Fibroblast of the aortic adventitia (primary cell): ENCODE data around the gene SDHB. TPM values are rescaled to one million over a fixed set of nuclear protein-coding genes. Genes with fewer than 3 reads are reported as not detected.

Experiments
- DNase-seq: peaks from one replicate; pipeline ENCODE4 v3.0.0-alpha.2; 2010; ENCODE audit warnings: low read depth
- H3K4me3 ChIP-seq: 2 replicates; pipeline ENCODE4 v1.5.1; 2011; ENCODE audit warnings: low read depth, mild to moderate bottlenecking, control low read depth, low read length, moderate library complexity
- CTCF ChIP-seq: IDR thresholded peaks from 2 replicates; pipeline ENCODE4 v1.5.1; 2011; ENCODE audit warnings: mild to moderate bottlenecking, low read length, control low read depth, inconsistent platforms; ENCODE audit not compliant: insufficient read depth
- total RNA-seq: library from RNA; depleted of rRNA; stranded (reverse); fragments of >200 nt; gene quantifications from 2 replicates; pipeline ENCODE4 v1.2.3, GENCODE V29; 2012; ENCODE audit warnings: low replicate concordance

Gene SDHB
- total RNA-seq, 1 donor, result 106 TPM

GRCh38 chr1:16969057-16969611 lies 84.7 kb downstream of the SDHB start:
- no peak for DNase-seq
- H3K4me3 ChIP-seq, result no peak overlapping the region
- no peak for TF ChIP-seq CTCF

Other genes starting within 250 kb of the SDHB start
- under 0.01 and 2,882 TPM in 2 replicates for gene RNU1-2, start 158.1 kb downstream of the SDHB start, total RNA-seq
- 8.9 and 68.8 TPM in 2 replicates for gene CROCC, start 132.1 kb downstream of the SDHB start, total RNA-seq
- 47.7 and 60.3 TPM in 2 replicates for gene MFAP2, start 73.4 kb downstream of the SDHB start, total RNA-seq
- 6.8 and 18.4 TPM in 2 replicates for gene ATP13A2, start 42.1 kb downstream of the SDHB start, total RNA-seq
- gene PADI2, start 65.4 kb upstream of the SDHB start, total RNA-seq, result 0.09 and 0.16 TPM in 2 replicates
- gene PADI1, start 151.1 kb upstream of the SDHB start, total RNA-seq, result 0.09 TPM in 1 of 2 replicates, not detected in the other
- not detected in 2 replicates for gene PADI3, start 195.1 kb upstream of the SDHB start, total RNA-seq